K562 (cell line): ENCODE data around the gene ANO10. TPM values are rescaled to one million over a fixed set of nuclear protein-coding genes. Genes with fewer than 3 reads are reported as not detected.

Experiments
- ARID2 ChIP-seq: fragments of 450-650 bp; IDR thresholded peaks from 2 replicates; pipeline ENCODE4 v1.6.1; 2017; ENCODE audit warnings: antibody characterized with exemption, mild to moderate bottlenecking
- CC2D1A ChIP-seq: fragments of 450-650 bp; IDR thresholded peaks from 2 replicates; pipeline ENCODE4 v1.6.1; 2017; ENCODE audit warnings: mild to moderate bottlenecking
- CHD7 ChIP-seq: fragments of 200-600 bp; sonication (generic); IDR thresholded peaks from one replicate; pipeline ENCODE4 v1.6.1; 2012; ENCODE audit warnings: mild to moderate bottlenecking, low read depth, low read length, inconsistent platforms
- CREBBP ChIP-seq: IDR thresholded peaks from one replicate; pipeline ENCODE4 v1.6.1; 2012; ENCODE audit warnings: low read depth, mild to moderate bottlenecking, control low read depth, inconsistent platforms, low read length
- FOXA1 ChIP-seq: fragments of 450-650 bp; IDR thresholded peaks from 2 replicates; pipeline ENCODE4 v1.6.1; 2016; ENCODE audit warnings: mild to moderate bottlenecking, borderline replicate concordance
- HMG20B ChIP-seq: fragments of 250-450 bp; sonication (Bioruptor Pico); IDR thresholded peaks from 2 replicates; pipeline ENCODE4 v1.5.0; 2021; ENCODE audit warnings: mild to moderate bottlenecking
- HOMEZ ChIP-seq: fragments of 250-450 bp; sonication (Bioruptor Pico); IDR thresholded peaks from 2 replicates; pipeline ENCODE4 v1.4.0; 2020; ENCODE audit warnings: mild to moderate bottlenecking, moderate library complexity
- MECOM ChIP-seq: fragments of 250-450 bp; sonication (Bioruptor Pico); IDR thresholded peaks from 2 replicates; pipeline ENCODE4 v1.8.0; 2022; ENCODE audit warnings: inconsistent platforms
- MTA3 ChIP-seq: fragments of 450-650 bp; formaldehyde crosslinking; IDR thresholded peaks from 2 replicates; pipeline ENCODE4 v1.6.1; 2017; ENCODE audit warnings: mild to moderate bottlenecking, borderline replicate concordance
- NFRKB ChIP-seq: fragments of 450-650 bp; IDR thresholded peaks from 2 replicates; pipeline ENCODE4 v1.6.1; 2016; ENCODE audit warnings: low read depth
- NFXL1 ChIP-seq: fragments of 450-650 bp; formaldehyde crosslinking; IDR thresholded peaks from 2 replicates; pipeline ENCODE4 v1.4.0; 2021; ENCODE audit warnings: mild to moderate bottlenecking
- ZBTB12 ChIP-seq: fragments of 250-450 bp; sonication (Bioruptor Pico); IDR thresholded peaks from 2 replicates; pipeline ENCODE4 v1.4.0; 2020
- ZC3H11A ChIP-seq: IDR thresholded peaks from 2 replicates; pipeline ENCODE4 v1.6.1; 2012; ENCODE audit warnings: low read depth, low read length, improper control_type of control experiment
- ZKSCAN8 ChIP-seq: fragments of 200-800 bp; sonication (Bioruptor generic); IDR thresholded peaks from 2 replicates; pipeline ENCODE4 v1.6.1; 2016; ENCODE audit warnings: missing genetic modification characterization, missing compliant biosample characterization
- ZNF780A ChIP-seq: fragments of 250-450 bp; sonication (Bioruptor Pico); IDR thresholded peaks from 2 replicates; pipeline ENCODE4 v1.5.0; 2021; ENCODE audit warnings: mild to moderate bottlenecking
- polyA plus RNA-seq, 8 experiments: library from polyadenylated mRNA; depleted of rRNA in 4 of 8; stranded (reverse) in 5 of 8; unstranded in 3 of 8; fragments of >200 nt; fragmentation: Nextera tagmentation in 2 of 8; fragmentation: Illumina TruSeq in 1 of 8; extraction: Ambion mirVana in 2 of 8; extraction: Trizol in 1 of 8; gene quantifications; 2 replicates each; pipeline versions ENCODE4 v1.2.1 to v1.2.3, GENCODE V29; 2011 to 2014; ENCODE audit warnings: inconsistent platforms in 1 of 8, missing spikeins in 1 of 8
- total RNA-seq, 7 experiments: library from RNA; depleted of rRNA in 6 of 7; stranded (reverse); fragments of >200 nt in 6 of 7; fragmentation: Illumina TruSeq in 2 of 7; extraction: Trizol in 2 of 7; gene quantifications; 2 replicates each; pipeline versions ENCODE4 v1.2.1 to v1.2.3, GENCODE V29; 2011 to 2021; ENCODE audit warnings: low replicate concordance in 1 of 7

ANO10 gene
- total and polyA plus RNA-seq, 9 of the 15 experiments (the other 6 are each of a cell fraction or from before 2014, with no cell fraction given): 6.4 to 46.0 (median 32.3) TPM

GRCh38 chr3:43584043-43584826 is 37.6 kb downstream of the ANO10 start (continued):
- no peak for TF ChIP-seq CHD7
- TF ChIP-seq NFXL1 (CRISPR knock-in tag): peak; percentile 97
- no peak for TF ChIP-seq ARID2
- peak; percentile 80; the same call in 1 of the 2 replicates for TF ChIP-seq ZNF780A (CRISPR knock-in tag)
- TF ChIP-seq ZBTB12 (CRISPR knock-in tag): peak; percentile 83
- TF ChIP-seq CREBBP: no peak
- no peak for TF ChIP-seq ZC3H11A
- 0 out of 2 replicates have a peak, but pooled peaks have one; percentile 37 for TF ChIP-seq NFRKB
- TF ChIP-seq CC2D1A: no peak
- TF ChIP-seq FOXA1: peak; percentile 64; the same call in 1 of the 2 replicates
- peak; percentile 77; the same call in 1 of the 2 replicates for TF ChIP-seq HMG20B (CRISPR knock-in tag)
- TF ChIP-seq ZKSCAN8 (CRISPR knock-in tag): peak; percentile 97
- TF ChIP-seq MTA3: peak; percentile 63
- TF ChIP-seq HOMEZ (CRISPR knock-in tag): peak; percentile 98
- TF ChIP-seq MECOM (CRISPR knock-in tag): peak; percentile 99
